PC-3 (cell line): ENCODE measurements around the gene TTC29. TPM values are rescaled to one million over a fixed set of nuclear protein-coding genes. Genes with fewer than 3 reads are reported as not detected.

ENCODE experiments used
- ATAC-seq: fragments of 200-7000 bp; cut with Tn5 transposase; 2 replicates; pipeline ENCODE4 v1.9.1; 2020; ENCODE audit warnings: mild to moderate bottlenecking, moderate library complexity
- BruUV-seq: library from RNA; stranded (reverse); fragments of 400-500 nt; replicated peaks from 2 replicates; lab custom pipeline; 2021; lab: Mats Ljungman, UMichigan
- CTCF ChIA-PET: fragments of 300-600 bp; sonication (Branson Sonifier 250); formaldehyde crosslinking; loops from one replicate; lab custom pipeline; 2022; ENCODE audit warnings: antibody characterized with exemption; lab: Charles Lee
- POLR2A ChIA-PET: fragments of 300-600 bp; sonication (Branson Sonifier 250); formaldehyde crosslinking; loops from one replicate; lab custom pipeline; 2022; ENCODE audit warnings: antibody characterized with exemption; ENCODE audit not compliant: unreplicated experiment; lab: Charles Lee
- DNase-seq: peaks from one replicate; pipeline ENCODE4 v3.0.0-alpha.2; 2015
- H2AFZ ChIP-seq: fragments of 300-600 bp; sonication (generic); 2 replicates; pipeline ENCODE4 v1.6.0; 2016; ENCODE audit warnings: antibody characterized with exemption, low read length
- H3F3A ChIP-seq: fragments of 300-600 bp; sonication (generic); one replicate; pipeline ENCODE4 v1.6.0; 2017; ENCODE audit warnings: antibody characterized with exemption, low read length, control low read depth, mild to moderate bottlenecking; ENCODE audit not compliant: unreplicated experiment
- H3K27ac ChIP-seq: fragments of 300-600 bp; sonication (generic); 2 replicates; pipeline ENCODE4 v1.5.1; 2016; ENCODE audit warnings: mild to moderate bottlenecking, low read length
- H3K27me3 ChIP-seq: fragments of 300-600 bp; sonication (generic); 2 replicates; pipeline ENCODE4 v1.6.1; 2016; ENCODE audit warnings: low read length, mixed read lengths
- H3K36me3 ChIP-seq: fragments of 300-600 bp; sonication (generic); 2 replicates; pipeline ENCODE4 v1.6.1; 2016; ENCODE audit warnings: low read depth, mixed run types, low read length, mixed read lengths
- H3K4me1 ChIP-seq: fragments of 300-600 bp; sonication (generic); 2 replicates; pipeline ENCODE4 v1.5.1; 2016; ENCODE audit warnings: low read length; ENCODE audit not compliant: insufficient read depth
- H3K4me2 ChIP-seq: fragments of 300-600 bp; sonication (generic); 2 replicates; pipeline ENCODE4 v1.6.0; 2016; ENCODE audit warnings: low read length
- H3K4me3 ChIP-seq: fragments of 300-600 bp; sonication (generic); 2 replicates; pipeline ENCODE4 v1.5.1; 2016; ENCODE audit warnings: mild to moderate bottlenecking, low read length, mixed read lengths
- H3K79me2 ChIP-seq: fragments of 300-600 bp; sonication (generic); 2 replicates; pipeline ENCODE4 v1.6.1; 2017; ENCODE audit warnings: low read length, mixed read lengths
- H3K9ac ChIP-seq: fragments of 300-600 bp; sonication (generic); 2 replicates; pipeline ENCODE4 v1.6.0; 2016; ENCODE audit warnings: mild to moderate bottlenecking, low read length
- H3K9me2 ChIP-seq: fragments of 300-600 bp; sonication (generic); replicated peaks from 2 replicates; pipeline ENCODE4 v1.6.1; 2016; ENCODE audit warnings: mixed run types, low read length, mixed read lengths
- H3K9me3 ChIP-seq: fragments of 300-600 bp; sonication (generic); 2 replicates; pipeline ENCODE4 v1.6.1; 2016; ENCODE audit warnings: low read length, mixed read lengths
- H4K20me1 ChIP-seq: fragments of 300-600 bp; sonication (generic); 2 replicates; pipeline ENCODE4 v1.6.1; 2016; ENCODE audit warnings: low read length, mixed read lengths
- EZH2 ChIP-seq: fragments of 300-600 bp; sonication (generic); IDR thresholded peaks from one replicate; pipeline ENCODE4 v1.6.1; 2017; ENCODE audit warnings: antibody characterized with exemption, mild to moderate bottlenecking, low read length; ENCODE audit not compliant: unreplicated experiment
- EZH2phosphoT487 ChIP-seq: fragments of 300-600 bp; sonication (generic); IDR thresholded peaks from 2 replicates; pipeline ENCODE4 v1.6.1; 2018; ENCODE audit warnings: mild to moderate bottlenecking, antibody characterized with exemption, low read length, borderline replicate concordance
- intact Hi-C: fragments of 100-400 bp; cut with micrococcal nuclease; formaldehyde crosslinking; loops from 2 replicates; pipeline ENCODE4 v1.9.0; 2023
- total RNA-seq: library from RNA; depleted of rRNA; stranded (reverse); fragments of >200 nt; gene quantifications from 2 replicates; pipeline ENCODE4 v1.2.3, GENCODE V29; 2014
- TF ChIP-seq, protein P1 (sequence below): fragments of 300-600 bp; sonication (generic); conservative IDR thresholded peaks from 2 replicates; pipeline ENCODE4 v1.5.1; 2017; ENCODE audit warnings: antibody characterized with exemption, low read depth, mild to moderate bottlenecking, low read length

TTC29 gene
- total RNA-seq, 1 experiment from 2014 or later: not detected

DNA sequence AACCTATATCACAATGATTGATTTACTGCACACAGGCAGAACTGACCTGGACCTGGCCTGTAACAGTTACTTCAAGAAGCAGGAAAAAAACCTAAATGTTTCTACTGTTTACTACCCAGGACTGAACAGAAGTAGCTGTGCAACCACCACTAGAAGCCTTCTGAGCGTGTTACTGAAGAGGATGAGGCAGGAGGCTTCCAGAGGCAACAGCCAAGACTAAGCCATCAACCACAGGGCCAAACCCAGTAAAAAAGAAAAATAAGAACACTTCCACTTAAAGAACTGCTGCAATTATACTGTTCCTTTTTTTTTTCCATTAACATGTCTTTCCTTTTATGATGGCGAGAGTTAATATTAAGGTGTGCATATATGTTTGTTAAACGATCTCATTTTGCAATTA is 29.4 kb upstream of the TTC29 start:
- ATAC-seq (no peak), DNase-seq (no peak)
- H3F3A ChIP-seq: no peaks in the 10 kb centered on the region
- H3K9ac ChIP-seq: no peak overlapping the region
- H3K9me2 ChIP-seq: no peaks in the 10 kb centered on the region
- ChIA-PET POLR2A (no interaction called here), CTCF (no interaction called here)
- no peaks in the 10 kb centered on the region for H3K4me1 ChIP-seq
- H3K27me3 ChIP-seq: no peaks in the 10 kb centered on the region
- no peak overlapping the region for H2AFZ ChIP-seq
- BruUV-seq: no TSS peak
- no peak overlapping the region for H3K4me2 ChIP-seq
- no peaks in the 10 kb centered on the region for H3K79me2 ChIP-seq
- H3K4me3 ChIP-seq: no peak overlapping the region
- intact Hi-C loops: no loop called here
- no peaks in the 10 kb centered on the region for H3K36me3 ChIP-seq
- no peaks in the 10 kb centered on the region for H4K20me1 ChIP-seq
- TF ChIP-seq, protein P1, sequence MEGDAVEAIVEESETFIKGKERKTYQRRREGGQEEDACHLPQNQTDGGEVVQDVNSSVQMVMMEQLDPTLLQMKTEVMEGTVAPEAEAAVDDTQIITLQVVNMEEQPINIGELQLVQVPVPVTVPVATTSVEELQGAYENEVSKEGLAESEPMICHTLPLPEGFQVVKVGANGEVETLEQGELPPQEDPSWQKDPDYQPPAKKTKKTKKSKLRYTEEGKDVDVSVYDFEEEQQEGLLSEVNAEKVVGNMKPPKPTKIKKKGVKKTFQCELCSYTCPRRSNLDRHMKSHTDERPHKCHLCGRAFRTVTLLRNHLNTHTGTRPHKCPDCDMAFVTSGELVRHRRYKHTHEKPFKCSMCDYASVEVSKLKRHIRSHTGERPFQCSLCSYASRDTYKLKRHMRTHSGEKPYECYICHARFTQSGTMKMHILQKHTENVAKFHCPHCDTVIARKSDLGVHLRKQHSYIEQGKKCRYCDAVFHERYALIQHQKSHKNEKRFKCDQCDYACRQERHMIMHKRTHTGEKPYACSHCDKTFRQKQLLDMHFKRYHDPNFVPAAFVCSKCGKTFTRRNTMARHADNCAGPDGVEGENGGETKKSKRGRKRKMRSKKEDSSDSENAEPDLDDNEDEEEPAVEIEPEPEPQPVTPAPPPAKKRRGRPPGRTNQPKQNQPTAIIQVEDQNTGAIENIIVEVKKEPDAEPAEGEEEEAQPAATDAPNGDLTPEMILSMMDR: no peak
- no peak for TF ChIP-seq EZH2phosphoT487
- no peak for TF ChIP-seq EZH2
- no peak overlapping the region for H3K27ac ChIP-seq
- no peaks in the 10 kb centered on the region for H3K9me3 ChIP-seq

- Histone ChIP-seq H3K79me2 (no peaks in the 10 kb centered on the region), H3K9me3 (no peaks in the 10 kb centered on the region), H3K36me3 (no peaks in the 10 kb centered on the region), H3F3A (no peaks in the 10 kb centered on the region), H3K27me3 (no peaks in the 10 kb centered on the region), H3K27ac (no peak overlapping the region), H3K4me2 (no peak overlapping the region), H3K4me1 (no peaks in the 10 kb centered on the region), H2AFZ (no peak overlapping the region), H3K9ac (no peak overlapping the region), H3K9me2 (no peaks in the 10 kb centered on the region), H4K20me1 (no peaks in the 10 kb centered on the region), H3K4me3 (no peak overlapping the region)
- ATAC-seq: no peak
- intact Hi-C loops: no loop called here
- TF ChIP-seq EZH2phosphoT487 (no peak), EZH2 (no peak)
- TF ChIP-seq, protein P1: no peak
- no TSS peak for BruUV-seq
- ChIA-PET POLR2A (no interaction called here), CTCF (no interaction called here)
- no peak for DNase-seq
Measured at GRCh38 chr4:146972036-146972435, 26.4 kb upstream of the TTC29 start.

DNA sequence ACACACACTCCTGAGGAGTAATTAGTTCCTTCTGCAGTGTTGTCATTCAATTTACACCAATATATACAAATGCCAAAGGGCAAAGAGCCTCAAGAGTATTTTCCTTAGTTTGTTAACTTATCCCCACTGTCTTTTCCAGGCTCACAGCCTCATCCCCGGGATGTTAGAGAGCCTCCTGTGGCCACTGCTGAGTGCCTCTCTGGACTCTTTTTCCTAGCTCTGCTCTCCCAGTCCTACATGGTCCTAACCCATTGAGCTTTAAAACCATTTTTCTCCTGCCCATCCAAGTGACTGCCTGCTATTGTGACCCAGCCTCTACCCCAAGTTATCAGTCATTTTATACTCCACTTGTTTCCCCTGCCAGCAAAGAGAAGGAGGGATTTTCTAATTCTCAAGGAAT is 23.5 kb upstream of the TTC29 start:
- no peaks in the 10 kb centered on the region for H3K79me2 ChIP-seq
- no peaks in the 10 kb centered on the region for H3K27me3 ChIP-seq
- intact Hi-C loops: no loop called here
- no peak overlapping the region for H3K4me3 ChIP-seq
- H4K20me1 ChIP-seq: no peaks in the 10 kb centered on the region
- no peaks in the 10 kb centered on the region for H3K9me2 ChIP-seq
- no peaks in the 10 kb centered on the region for H3K4me1 ChIP-seq
- no peak overlapping the region for H3K4me2 ChIP-seq
- H3K36me3 ChIP-seq: no peaks in the 10 kb centered on the region
- H3F3A ChIP-seq: no peaks in the 10 kb centered on the region
- H3K9ac ChIP-seq: no peak overlapping the region
- no peaks in the 10 kb centered on the region for H3K9me3 ChIP-seq
- BruUV-seq: no TSS peak
- CTCF ChIA-PET: interaction anchor here (0.5 kb wide), 1 partner anchor 14 kb away, joined by 3 read pairs; no protein-coding TSS in a partner anchor
- DNase-seq (no peak), ATAC-seq (no peak)
- POLR2A ChIA-PET: no interaction called here
- no peak overlapping the region for H2AFZ ChIP-seq
- H3K27ac ChIP-seq: no peak overlapping the region
- TF ChIP-seq EZH2phosphoT487 (no peak), EZH2 (no peak)
- TF ChIP-seq, protein P1: no peak
